ENCODE data around the gene KRTAP6-1.

KRTAP6-1 gene

DNA sequence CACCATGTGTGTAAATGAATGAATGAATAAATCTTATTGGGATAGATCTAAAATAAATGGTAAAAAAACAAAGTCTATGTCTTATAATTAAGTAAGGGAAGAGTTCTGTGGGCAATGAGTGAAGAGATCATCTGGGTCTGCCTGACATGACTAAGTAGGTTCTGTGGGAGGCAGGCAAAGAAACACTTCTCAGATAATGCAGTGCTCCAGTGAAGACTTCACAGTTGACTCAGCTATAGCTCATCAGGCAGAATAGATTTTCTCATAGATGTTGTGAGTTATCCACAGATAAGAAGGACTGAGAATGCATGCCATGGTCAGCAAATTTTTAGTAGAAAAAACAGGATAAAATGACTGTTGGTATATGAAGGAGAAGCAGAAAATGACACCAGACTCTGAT lies 36.0 kb downstream of the KRTAP6-1 start:
- no peak for DNase-seq (ENCODE audit: low read depth in 2 of 2)

DNA sequence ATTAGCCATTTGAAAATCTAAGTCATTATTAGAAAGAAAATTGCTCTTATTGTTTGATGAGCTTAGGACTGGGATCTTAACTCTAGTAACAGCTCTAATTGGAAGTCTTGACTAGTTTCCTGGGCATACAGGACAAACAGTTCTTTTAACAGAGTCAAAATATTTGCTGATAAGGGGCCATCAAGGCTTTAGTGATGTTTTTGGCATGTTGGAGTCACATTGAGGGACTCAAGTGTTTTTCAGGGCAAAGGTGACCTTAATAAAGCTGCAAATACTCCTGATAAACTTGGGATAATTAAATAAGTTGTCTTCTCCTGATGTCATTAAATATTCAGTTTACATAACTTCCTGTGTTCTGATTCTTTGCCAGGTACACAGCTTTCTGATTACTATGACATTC lies 46.1 kb downstream of the KRTAP6-1 start:
- DNase-seq (ENCODE audit: low read depth in 2 of 2) = no peak

GRCh38 chr21:30563630-30564029 lies 50.1 kb downstream of the KRTAP6-1 start:
- DNase-seq (ENCODE audit: low read depth in 2 of 2) = no peak

All from stimulated activated CD8-positive, alpha-beta memory T cell treated with anti-CD3 and anti-CD28 coated beads, Interleukin-15, amount 100 ng/mL, for 48 hours (primary cell).